ENCODE results near the gene LIFR.

The LIFR gene

GRCh38 chr5:38575476-38575875 lies 19.0 kb upstream of the LIFR start:
- Histone ChIP-seq H2BK12ac (ENCODE audit: low read length) (no peak overlapping the region), H3K4me2 (ENCODE audit: low read length) (no peak overlapping the region), H3K36me3 (ENCODE audit: control insufficient read depth in 1 of 2, insufficient read depth in 2 of 2, low read length in 2 of 2) (no peaks in the 10 kb centered on the region), H3K27ac (ENCODE audit: low read depth, low read length) (no peak overlapping the region), H3K9me3 (ENCODE audit: insufficient read depth, low read depth, low read length) (no peaks in the 10 kb centered on the region), H4K12ac (ENCODE audit: low read depth, low read length) (no peak overlapping the region), H2AK5ac (ENCODE audit: low read length) (no peak overlapping the region), H3K18ac (ENCODE audit: low read length) (no peak overlapping the region), H3K4me1 (ENCODE audit: control insufficient read depth in 1 of 2, insufficient read depth in 2 of 2, low read length in 2 of 2) (no peaks in the 10 kb centered on the region), H4K91ac (ENCODE audit: low read depth, low read length) (no peak overlapping the region), H3K9ac (ENCODE audit: low read length) (no peak overlapping the region), H2BK120ac (ENCODE audit: insufficient read depth, low read length, poor library complexity) (no peak overlapping the region), H3K4ac (ENCODE audit: low read depth, low read length) (no peak overlapping the region), H3K27me3 (ENCODE audit: insufficient read depth, low read length) (no peaks in the 10 kb centered on the region), H2BK5ac (ENCODE audit: low read depth, low read length, poor library complexity) (no peak overlapping the region), H3K79me2 (ENCODE audit: control insufficient read depth, insufficient read depth, low read length, poor library complexity) (no peaks in the 10 kb centered on the region), H4K8ac (ENCODE audit: low read depth, low read length) (no peak overlapping the region), H3K23ac (ENCODE audit: low read length) (no peak overlapping the region), H3K79me1 (ENCODE audit: low read length) (no peaks in the 10 kb centered on the region), H2AFZ (ENCODE audit: insufficient read depth, low read length, poor library complexity) (no peak overlapping the region), H3K14ac (ENCODE audit: low read length) (no peak overlapping the region), H3K4me3 (ENCODE audit: low read depth, low read length) (no peak overlapping the region)
- no CpG with 5 or more reads among the region's 4 CpGs for WGBS (ENCODE audit: extremely low coverage, insufficient coverage, insufficient read length)
- DNase-seq, result no peak

GRCh38 chr5:38574009-38574408 lies 17.6 kb upstream of the LIFR start:
- no peak overlapping the region for H4K8ac ChIP-seq (ENCODE audit: low read depth, low read length)
- H3K79me1 ChIP-seq (ENCODE audit: low read length), result no peaks in the 10 kb centered on the region
- H2BK5ac ChIP-seq (ENCODE audit: low read depth, low read length, poor library complexity), result no peak overlapping the region
- H3K23ac ChIP-seq (ENCODE audit: low read length), result no peak overlapping the region
- H3K27me3 ChIP-seq (ENCODE audit: insufficient read depth, low read length), result no peaks in the 10 kb centered on the region
- H3K4me1 ChIP-seq (ENCODE audit: control insufficient read depth in 1 of 2, insufficient read depth in 2 of 2, low read length in 2 of 2), result no peaks in the 10 kb centered on the region
- no peak overlapping the region for H2BK120ac ChIP-seq (ENCODE audit: insufficient read depth, low read length, poor library complexity)
- H3K79me2 ChIP-seq (ENCODE audit: control insufficient read depth, insufficient read depth, low read length, poor library complexity), result no peaks in the 10 kb centered on the region
- H3K4me3 ChIP-seq (ENCODE audit: low read depth, low read length), result no peak overlapping the region
- H2AK5ac ChIP-seq (ENCODE audit: low read length), result no peak overlapping the region
- no peak overlapping the region for H3K9ac ChIP-seq (ENCODE audit: low read length)
- no peak overlapping the region for H2AFZ ChIP-seq (ENCODE audit: insufficient read depth, low read length, poor library complexity)
- H3K4ac ChIP-seq (ENCODE audit: low read depth, low read length), result no peak overlapping the region
- H3K14ac ChIP-seq (ENCODE audit: low read length), result no peak overlapping the region
- H3K36me3 ChIP-seq (ENCODE audit: control insufficient read depth in 1 of 2, insufficient read depth in 2 of 2, low read length in 2 of 2), result no peaks in the 10 kb centered on the region
- H3K27ac ChIP-seq (ENCODE audit: low read depth, low read length), result no peak overlapping the region
- H3K18ac ChIP-seq (ENCODE audit: low read length), result no peak overlapping the region
- H4K91ac ChIP-seq (ENCODE audit: low read depth, low read length), result no peak overlapping the region
- no peaks in the 10 kb centered on the region for H3K9me3 ChIP-seq (ENCODE audit: insufficient read depth, low read depth, low read length)
- H2BK12ac ChIP-seq (ENCODE audit: low read length), result no peak overlapping the region
- H3K4me2 ChIP-seq (ENCODE audit: low read length), result no peak overlapping the region
- no peak overlapping the region for H4K12ac ChIP-seq (ENCODE audit: low read depth, low read length)
- no peak for DNase-seq
- WGBS (ENCODE audit: extremely low coverage, insufficient coverage, insufficient read length), result no CpG with 5 or more reads among the region's 4 CpGs

GRCh38 chr5:38573521-38573920 lies 17.1 kb upstream of the LIFR start:
- no peak for DNase-seq
- H3K4ac ChIP-seq (ENCODE audit: low read depth, low read length), result no peak overlapping the region

GRCh38 chr5:38569180-38569579 lies 12.7 kb upstream of the LIFR start:
- H2BK5ac ChIP-seq (ENCODE audit: low read depth, low read length, poor library complexity), result no peak overlapping the region
- H3K4me1 ChIP-seq (ENCODE audit: control insufficient read depth in 1 of 2, insufficient read depth in 2 of 2, low read length in 2 of 2), result no peaks in the 10 kb centered on the region
- H2BK12ac ChIP-seq (ENCODE audit: low read length), result no peak overlapping the region
- H3K79me1 ChIP-seq (ENCODE audit: low read length), result no peaks in the 10 kb centered on the region
- no peak overlapping the region for H3K4me2 ChIP-seq (ENCODE audit: low read length)
- no CpG with 5 or more reads among the region's 3 CpGs for WGBS (ENCODE audit: extremely low coverage, insufficient coverage, insufficient read length)
- H3K9ac ChIP-seq (ENCODE audit: low read length), result no peak overlapping the region
- no peak overlapping the region for H3K18ac ChIP-seq (ENCODE audit: low read length)
- no peaks in the 10 kb centered on the region for H3K27me3 ChIP-seq (ENCODE audit: insufficient read depth, low read length)
- no peaks in the 10 kb centered on the region for H3K9me3 ChIP-seq (ENCODE audit: insufficient read depth, low read depth, low read length)
- H4K8ac ChIP-seq (ENCODE audit: low read depth, low read length), result no peak overlapping the region
- no peaks in the 10 kb centered on the region for H3K79me2 ChIP-seq (ENCODE audit: control insufficient read depth, insufficient read depth, low read length, poor library complexity)
- no peak overlapping the region for H3K23ac ChIP-seq (ENCODE audit: low read length)
- H3K4me3 ChIP-seq (ENCODE audit: low read depth, low read length), result no peak overlapping the region
- no peak overlapping the region for H4K91ac ChIP-seq (ENCODE audit: low read depth, low read length)
- no peak overlapping the region for H2AK5ac ChIP-seq (ENCODE audit: low read length)
- H4K12ac ChIP-seq (ENCODE audit: low read depth, low read length), result no peak overlapping the region
- no peak overlapping the region for H3K14ac ChIP-seq (ENCODE audit: low read length)
- no peak overlapping the region for H2AFZ ChIP-seq (ENCODE audit: insufficient read depth, low read length, poor library complexity)
- DNase-seq, result no peak
- H3K36me3 ChIP-seq (ENCODE audit: control insufficient read depth in 1 of 2, insufficient read depth in 2 of 2, low read length in 2 of 2), result no peaks in the 10 kb centered on the region
- no peak overlapping the region for H2BK120ac ChIP-seq (ENCODE audit: insufficient read depth, low read length, poor library complexity)
- no peak overlapping the region for H3K27ac ChIP-seq (ENCODE audit: low read depth, low read length)
- no peak overlapping the region for H3K4ac ChIP-seq (ENCODE audit: low read depth, low read length)

More at GRCh38 chr5:38573521-38573920, 17.1 kb upstream of the LIFR start:
- Histone ChIP-seq H3K79me2 (ENCODE audit: control insufficient read depth, insufficient read depth, low read length, poor library complexity) (no peaks in the 10 kb centered on the region), H2AFZ (ENCODE audit: insufficient read depth, low read length, poor library complexity) (no peak overlapping the region), H3K27me3 (ENCODE audit: insufficient read depth, low read length) (no peaks in the 10 kb centered on the region), H4K91ac (ENCODE audit: low read depth, low read length) (no peak overlapping the region), H2BK120ac (ENCODE audit: insufficient read depth, low read length, poor library complexity) (no peak overlapping the region), H3K9ac (ENCODE audit: low read length) (no peak overlapping the region), H2AK5ac (ENCODE audit: low read length) (no peak overlapping the region), H2BK12ac (ENCODE audit: low read length) (no peak overlapping the region), H2BK5ac (ENCODE audit: low read depth, low read length, poor library complexity) (no peak overlapping the region), H3K4me2 (ENCODE audit: low read length) (no peak overlapping the region), H4K12ac (ENCODE audit: low read depth, low read length) (no peak overlapping the region), H3K27ac (ENCODE audit: low read depth, low read length) (no peak overlapping the region), H3K23ac (ENCODE audit: low read length) (no peak overlapping the region), H3K9me3 (ENCODE audit: insufficient read depth, low read depth, low read length) (no peaks in the 10 kb centered on the region), H3K36me3 (ENCODE audit: control insufficient read depth in 1 of 2, insufficient read depth in 2 of 2, low read length in 2 of 2) (no peaks in the 10 kb centered on the region), H3K14ac (ENCODE audit: low read length) (no peak overlapping the region), H3K4me3 (ENCODE audit: low read depth, low read length) (no peak overlapping the region), H3K18ac (ENCODE audit: low read length) (no peak overlapping the region), H3K79me1 (ENCODE audit: low read length) (no peaks in the 10 kb centered on the region), H3K4me1 (ENCODE audit: control insufficient read depth in 1 of 2, insufficient read depth in 2 of 2, low read length in 2 of 2) (no peaks in the 10 kb centered on the region), H4K8ac (ENCODE audit: low read depth, low read length) (no peak overlapping the region)
- WGBS (ENCODE audit: extremely low coverage, insufficient coverage, insufficient read length), result no CpG with 5 or more reads among the region's 3 CpGs
